Chondrocyte (in vitro differentiated cells): Measurements from ENCODE around the gene CCN5. TPM values are rescaled to one million over a fixed set of nuclear protein-coding genes. Genes with fewer than 3 reads are reported as not detected.

Experiments
- DNase-seq: peaks from one replicate; pipeline ENCODE4 v3.0.0; 2021; ENCODE audit warnings: mixed read lengths, low spot score
- H3K27ac Mint-ChIP-seq: one replicate; pipeline ENCODE4 v1.8.0; 2021; ENCODE audit warnings: mild to moderate bottlenecking, moderate library complexity, mixed read lengths; ENCODE audit not compliant: unreplicated experiment
- H3K27me3 Mint-ChIP-seq: 2 replicates; pipeline ENCODE4 v1.8.0; 2021; ENCODE audit warnings: low read depth, mixed read lengths
- H3K36me3 Mint-ChIP-seq: 2 replicates; pipeline ENCODE4 v1.8.0; 2021; ENCODE audit warnings: low read depth, mixed read lengths
- H3K4me1 Mint-ChIP-seq: 2 replicates; pipeline ENCODE4 v1.8.0; 2021; ENCODE audit warnings: low read depth, mild to moderate bottlenecking, mixed read lengths
- H3K4me3 Mint-ChIP-seq: one replicate; pipeline ENCODE4 v1.8.0; 2021; ENCODE audit warnings: mild to moderate bottlenecking, moderate library complexity, mixed read lengths; ENCODE audit not compliant: unreplicated experiment
- H3K9me3 Mint-ChIP-seq: 2 replicates; pipeline ENCODE4 v1.8.0; 2021; ENCODE audit warnings: low read depth, mixed read lengths
- total RNA-seq: library from RNA; stranded (reverse); gene quantifications from 3 replicates; pipeline ENCODE4 v1.2.1, GENCODE V29; 2021
- TF ChIP-seq, protein P1 (sequence below): fragments of 200-600 bp; sonication (generic); IDR thresholded peaks from 2 replicates; pipeline ENCODE4 v1.5.0; 2021; ENCODE audit warnings: antibody characterized with exemption, mild to moderate bottlenecking, moderate library complexity

CCN5 gene
- total RNA-seq, 1 donor from 2014 or later: 1.7 TPM

DNA sequence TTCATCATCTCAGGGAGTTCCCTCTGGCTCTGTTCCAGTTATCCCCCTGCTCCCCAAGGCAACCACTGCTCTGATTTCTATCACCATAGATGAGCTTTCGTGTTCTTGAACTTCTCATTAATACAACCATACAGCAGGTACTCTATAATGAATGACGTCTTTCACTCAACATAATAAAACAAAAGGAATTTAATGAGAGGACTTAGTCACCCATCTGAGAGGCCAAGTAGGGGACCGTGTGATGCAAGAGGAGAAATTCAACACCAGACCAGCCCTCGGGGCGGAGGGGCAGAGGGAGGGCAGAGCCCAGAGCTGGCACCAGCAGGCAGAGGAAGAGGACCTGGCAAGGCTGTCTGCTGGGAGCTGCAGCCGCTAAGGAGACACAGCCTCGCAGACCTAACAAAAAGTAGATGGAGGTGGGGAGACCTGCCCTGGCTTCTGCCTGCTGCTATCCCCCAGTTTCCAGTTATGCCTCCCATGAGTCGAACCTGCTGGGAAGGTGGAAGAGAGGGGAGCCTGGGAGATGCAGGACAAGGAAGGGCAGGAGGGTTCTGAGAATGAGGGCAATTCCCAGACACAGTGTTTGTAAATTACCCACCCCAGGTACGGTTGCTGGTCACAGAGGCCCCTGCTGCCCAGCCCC is 13.8 kb downstream of the CCN5 start:
- no peaks in the 10 kb centered on the region for H3K27me3 Mint-ChIP-seq
- peaks cover 60% of the 10 kb centered on the region for H3K4me1 Mint-ChIP-seq
- DNase-seq: no peak
- TF ChIP-seq, protein P1, sequence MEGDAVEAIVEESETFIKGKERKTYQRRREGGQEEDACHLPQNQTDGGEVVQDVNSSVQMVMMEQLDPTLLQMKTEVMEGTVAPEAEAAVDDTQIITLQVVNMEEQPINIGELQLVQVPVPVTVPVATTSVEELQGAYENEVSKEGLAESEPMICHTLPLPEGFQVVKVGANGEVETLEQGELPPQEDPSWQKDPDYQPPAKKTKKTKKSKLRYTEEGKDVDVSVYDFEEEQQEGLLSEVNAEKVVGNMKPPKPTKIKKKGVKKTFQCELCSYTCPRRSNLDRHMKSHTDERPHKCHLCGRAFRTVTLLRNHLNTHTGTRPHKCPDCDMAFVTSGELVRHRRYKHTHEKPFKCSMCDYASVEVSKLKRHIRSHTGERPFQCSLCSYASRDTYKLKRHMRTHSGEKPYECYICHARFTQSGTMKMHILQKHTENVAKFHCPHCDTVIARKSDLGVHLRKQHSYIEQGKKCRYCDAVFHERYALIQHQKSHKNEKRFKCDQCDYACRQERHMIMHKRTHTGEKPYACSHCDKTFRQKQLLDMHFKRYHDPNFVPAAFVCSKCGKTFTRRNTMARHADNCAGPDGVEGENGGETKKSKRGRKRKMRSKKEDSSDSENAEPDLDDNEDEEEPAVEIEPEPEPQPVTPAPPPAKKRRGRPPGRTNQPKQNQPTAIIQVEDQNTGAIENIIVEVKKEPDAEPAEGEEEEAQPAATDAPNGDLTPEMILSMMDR: no peak
- no peaks in the 10 kb centered on the region for H3K9me3 Mint-ChIP-seq
- H3K36me3 Mint-ChIP-seq: no peaks in the 10 kb centered on the region
- peak overlapping the region; percentile 86 for H3K27ac Mint-ChIP-seq
- peak overlapping the region; percentile 20 for H3K4me3 Mint-ChIP-seq

DNA sequence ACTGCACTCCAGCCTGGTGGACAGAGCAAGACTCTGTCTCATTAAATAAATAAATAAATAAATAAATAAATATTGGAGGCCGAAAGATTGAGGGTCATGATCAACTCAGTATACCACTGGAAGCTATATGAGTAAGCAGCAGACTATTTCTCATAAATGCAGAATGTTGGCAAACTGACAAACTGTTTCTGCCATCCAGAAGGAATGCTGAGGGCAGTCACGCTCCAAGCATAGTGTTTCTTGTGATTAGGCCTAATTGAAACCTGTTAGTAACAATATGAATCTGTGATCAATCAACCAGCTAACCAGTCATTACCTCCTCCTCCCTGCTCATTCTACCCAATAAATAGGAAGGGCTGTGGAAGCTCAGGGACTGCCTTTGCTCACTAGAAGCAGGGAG is 15.3 kb downstream of the CCN5 start:
- Mint-ChIP-seq H3K27me3 (no peaks in the 10 kb centered on the region), H3K4me1 (peaks cover 75% of the 10 kb centered on the region), H3K36me3 (no peaks in the 10 kb centered on the region), H3K9me3 (no peaks in the 10 kb centered on the region), H3K4me3 (no peak overlapping the region), H3K27ac (peak overlapping the region; percentile 85)
- TF ChIP-seq, protein P1: no peak
- DNase-seq: no peak

DNA sequence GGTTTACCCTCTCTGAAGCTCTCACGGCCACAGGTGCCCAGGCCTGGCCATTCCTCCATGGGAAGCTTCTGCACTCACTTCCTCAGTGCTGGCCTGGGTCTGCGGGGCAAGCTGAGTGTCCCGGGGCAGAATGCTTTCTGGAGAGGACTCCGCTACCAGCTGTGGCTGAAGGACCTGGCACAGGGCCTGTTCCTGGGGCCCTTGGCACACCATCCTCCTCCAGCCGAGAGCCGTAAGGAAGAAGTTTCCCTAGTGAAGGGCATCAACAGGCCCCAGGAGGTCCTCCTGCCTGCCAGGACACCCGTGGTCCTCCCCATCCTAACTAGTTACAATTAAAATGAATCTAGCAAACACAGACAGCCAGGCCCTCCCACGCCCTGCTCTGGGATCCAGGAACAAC is 16.5 kb downstream of the CCN5 start:
- Mint-ChIP-seq H3K36me3 (peaks cover 1% of the 10 kb centered on the region), H3K9me3 (peaks cover 6% of the 10 kb centered on the region), H3K4me3 (no peak overlapping the region), H3K4me1 (peaks cover 84% of the 10 kb centered on the region), H3K27ac (peak overlapping the region; percentile 60), H3K27me3 (no peaks in the 10 kb centered on the region)
- DNase-seq: no peak
- TF ChIP-seq, protein P1: no peak

DNA sequence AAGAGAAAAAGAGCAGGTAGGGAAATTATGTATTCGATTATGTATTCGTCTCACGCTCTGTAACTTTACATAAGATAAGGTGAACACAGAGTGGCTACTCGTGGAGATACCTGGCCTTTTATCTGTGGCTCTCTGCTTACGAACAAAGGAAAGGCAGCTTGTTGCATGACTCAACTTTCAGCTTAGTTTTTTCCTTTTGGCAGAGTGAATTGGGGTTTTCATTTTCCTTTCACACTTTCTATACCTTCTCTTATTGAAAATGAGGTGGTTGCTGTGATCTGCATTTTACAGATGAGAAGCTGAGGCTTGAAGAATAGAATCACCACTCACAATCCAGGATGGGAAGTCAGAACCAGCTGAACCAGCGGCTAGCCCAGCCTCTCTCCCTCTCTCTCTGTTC is 17.2 kb downstream of the CCN5 start:
- peaks cover 6% of the 10 kb centered on the region for H3K9me3 Mint-ChIP-seq
- H3K4me3 Mint-ChIP-seq: no peak overlapping the region
- DNase-seq: no peak
- peak overlapping the region; percentile 60 for H3K27ac Mint-ChIP-seq
- peaks cover 1% of the 10 kb centered on the region for H3K36me3 Mint-ChIP-seq
- H3K27me3 Mint-ChIP-seq: no peaks in the 10 kb centered on the region
- peaks cover 86% of the 10 kb centered on the region for H3K4me1 Mint-ChIP-seq
- TF ChIP-seq, protein P1: no peak

DNA sequence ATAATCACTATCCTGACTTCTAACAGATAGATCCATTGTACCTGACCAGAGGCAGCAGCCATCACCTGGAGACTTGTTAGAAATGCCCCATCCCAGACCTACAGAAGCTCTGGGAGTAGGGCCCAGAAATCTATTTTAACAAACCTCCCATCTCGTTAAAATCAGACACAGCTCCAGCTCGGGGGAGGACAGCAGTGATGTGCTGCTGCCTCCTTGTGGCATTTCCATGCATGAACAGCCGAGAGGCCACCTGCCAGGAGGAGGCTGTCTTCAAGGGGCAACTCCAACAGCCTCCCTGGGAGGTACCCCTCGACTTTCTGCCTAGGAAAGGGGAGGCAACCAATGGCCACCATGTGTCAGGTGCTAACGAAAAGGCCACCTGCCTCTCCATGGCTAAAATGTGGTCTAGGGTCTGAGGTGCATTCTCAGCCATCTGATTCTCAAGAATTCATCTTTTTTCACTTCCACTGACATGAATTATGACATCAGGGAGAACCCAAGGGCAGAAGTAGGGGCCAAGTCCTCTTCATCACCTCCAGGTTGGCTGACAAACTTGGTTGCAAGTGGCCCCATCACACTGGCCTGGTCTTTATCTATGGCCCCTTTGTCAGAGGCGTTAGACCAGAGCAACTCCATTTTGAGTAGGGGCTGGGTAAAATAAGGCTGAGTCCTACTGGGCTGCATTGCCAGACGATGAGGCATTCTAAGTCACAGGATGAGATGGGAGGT is 18.3 kb downstream of the CCN5 start:
- TF ChIP-seq, protein P1: peak; percentile 95
- Mint-ChIP-seq H3K4me3 (no peak overlapping the region), H3K9me3 (peaks cover 6% of the 10 kb centered on the region), H3K36me3 (peaks cover 1% of the 10 kb centered on the region), H3K27me3 (no peaks in the 10 kb centered on the region), H3K4me1 (peaks cover 82% of the 10 kb centered on the region), H3K27ac (peak overlapping the region; percentile 66)
- DNase-seq: no peak
